GM18517 (cell line): Measurements from ENCODE around the gene VPS26C.

ENCODE experiments used
- ATAC-seq: cut with Tn5 transposase; IDR thresholded peaks from one replicate; pipeline ENCODE4 v1.9.1; 2021; ENCODE audit warnings: mild to moderate bottlenecking, moderate library complexity; ENCODE audit not compliant: unreplicated experiment

VPS26C gene

GRCh38 chr21:37207441-37208009, 59.6 kb downstream of the VPS26C start:
- ATAC-seq, result peak; percentile 44

DNA sequence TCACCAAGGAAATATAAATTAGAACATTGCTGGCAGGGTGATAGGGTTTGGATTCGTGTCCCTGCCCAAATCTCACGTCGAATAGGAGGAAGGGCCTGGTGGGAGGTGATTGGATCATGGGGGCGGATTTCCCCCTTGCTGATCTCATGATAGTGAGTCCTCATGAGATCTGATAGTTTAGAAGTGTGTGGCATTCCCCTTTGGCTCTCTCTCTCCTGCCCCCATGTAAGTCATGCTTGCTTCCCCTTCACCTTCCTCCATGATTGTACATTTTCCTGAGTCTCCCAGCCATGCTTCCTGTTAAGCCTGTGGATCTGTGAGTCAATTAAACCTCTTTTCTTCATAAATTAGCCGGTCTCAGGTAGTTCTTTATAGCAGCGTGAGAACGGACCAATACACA, 60.6 kb downstream of the VPS26C start:
- no peak for ATAC-seq

GRCh38 chr21:37204580-37204979, 62.6 kb downstream of the VPS26C start:
- ATAC-seq, result no peak

- ATAC-seq, result no peak
Measured at GRCh38 chr21:37202221-37203110, 64.7 kb downstream of the VPS26C start.

DNA sequence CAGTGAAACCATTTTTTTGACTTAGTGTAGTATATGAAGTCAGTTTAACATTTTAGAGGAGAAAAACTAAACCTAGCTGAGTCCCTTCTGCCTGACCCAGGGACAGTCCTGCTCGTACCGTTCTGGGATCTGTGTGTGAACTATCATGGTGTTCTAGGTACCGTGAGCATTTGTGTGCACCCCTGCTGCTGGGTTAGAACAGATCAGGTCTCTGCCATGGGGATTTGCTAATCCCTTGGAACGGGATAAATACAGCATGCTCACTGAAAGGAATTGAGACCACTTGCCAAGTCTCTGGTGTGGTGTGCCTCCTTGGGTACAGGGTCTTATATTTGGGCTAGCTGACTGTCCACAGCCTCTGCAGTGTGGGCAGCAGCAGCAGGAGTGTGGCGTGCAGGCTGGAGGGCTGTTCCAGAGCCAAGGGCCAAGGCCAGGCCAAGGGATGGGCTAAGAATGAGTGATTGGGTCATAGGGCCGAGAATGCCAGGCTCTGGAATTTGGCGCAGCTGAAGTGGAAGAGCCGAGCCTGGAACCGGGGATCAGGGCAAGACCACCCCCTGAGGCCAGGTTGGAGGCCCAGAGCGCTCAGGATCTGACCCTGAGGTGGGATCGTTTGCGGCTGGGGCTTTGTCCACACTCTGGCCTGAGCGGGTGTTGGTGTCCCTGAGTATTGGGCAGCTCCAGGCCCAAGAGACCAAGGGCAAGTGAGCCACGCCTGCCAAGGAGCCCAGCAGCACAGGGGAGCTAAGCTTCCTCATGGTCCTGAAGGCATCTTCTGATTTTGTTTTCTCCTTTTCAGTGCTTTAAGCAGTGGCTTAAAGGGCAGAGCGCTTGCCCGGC, 66.3 kb downstream of the VPS26C start:
- ATAC-seq, result no peak

DNA sequence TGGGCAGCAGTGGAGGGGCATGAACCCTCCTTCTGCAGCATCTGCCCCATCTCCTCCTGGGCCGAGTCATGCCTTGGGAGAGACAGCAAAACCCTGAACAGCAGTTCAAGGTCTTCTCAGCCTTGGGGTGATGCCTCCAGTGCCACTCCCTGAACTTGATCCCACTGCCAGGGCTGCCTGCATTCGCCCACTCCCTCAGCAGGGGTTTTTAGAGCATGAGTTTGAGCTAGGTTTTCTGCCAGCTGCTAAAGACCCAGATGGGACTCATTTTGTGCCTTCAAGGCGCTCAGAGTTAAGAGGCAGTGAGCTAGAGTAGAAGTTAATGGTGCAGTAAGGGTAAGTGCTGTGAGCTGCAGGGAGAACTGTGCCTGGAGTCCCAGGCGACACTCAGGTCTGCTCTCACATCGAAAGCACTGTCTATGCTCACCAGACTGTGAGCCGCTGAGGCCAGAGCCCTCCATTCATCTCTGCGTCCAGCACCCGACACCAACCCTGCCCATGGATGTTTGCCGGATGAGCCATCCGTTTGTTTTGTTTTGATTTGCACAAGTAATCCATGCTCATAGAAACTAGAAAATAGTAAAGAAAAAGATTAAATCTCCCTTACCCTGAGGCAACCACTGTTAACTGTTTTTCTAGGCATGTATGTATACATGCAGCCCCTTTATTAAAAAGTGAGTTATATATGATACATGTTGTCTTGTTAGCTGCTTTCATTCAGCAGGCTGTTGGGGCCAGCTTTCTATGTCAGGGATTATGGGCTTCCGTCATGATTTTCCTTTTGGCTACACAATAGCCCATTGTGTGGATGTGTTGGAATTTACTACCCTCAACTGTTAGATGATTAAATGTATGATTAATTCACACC, 67.8 kb downstream of the VPS26C start:
- no peak for ATAC-seq

DNA sequence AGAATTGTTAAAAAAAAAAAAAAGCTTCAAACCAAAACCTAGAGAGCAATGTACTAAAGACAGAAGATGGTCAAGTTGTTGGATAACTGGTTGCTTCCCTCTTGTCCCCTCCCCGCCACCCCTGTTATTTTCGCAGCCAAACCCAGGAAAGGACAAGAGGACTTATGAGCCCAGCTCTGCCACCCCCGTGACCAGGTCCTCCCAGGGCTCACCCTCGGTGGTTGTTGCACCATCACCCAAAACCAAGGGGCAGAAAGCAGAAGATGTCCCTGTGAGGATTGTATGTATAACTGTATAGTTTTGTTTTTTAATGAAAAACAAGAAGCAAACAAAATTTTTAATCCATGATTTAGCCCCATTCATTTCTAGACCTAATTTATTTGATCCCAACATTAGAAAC, 69.4 kb downstream of the VPS26C start:
- ATAC-seq, result no peak

DNA sequence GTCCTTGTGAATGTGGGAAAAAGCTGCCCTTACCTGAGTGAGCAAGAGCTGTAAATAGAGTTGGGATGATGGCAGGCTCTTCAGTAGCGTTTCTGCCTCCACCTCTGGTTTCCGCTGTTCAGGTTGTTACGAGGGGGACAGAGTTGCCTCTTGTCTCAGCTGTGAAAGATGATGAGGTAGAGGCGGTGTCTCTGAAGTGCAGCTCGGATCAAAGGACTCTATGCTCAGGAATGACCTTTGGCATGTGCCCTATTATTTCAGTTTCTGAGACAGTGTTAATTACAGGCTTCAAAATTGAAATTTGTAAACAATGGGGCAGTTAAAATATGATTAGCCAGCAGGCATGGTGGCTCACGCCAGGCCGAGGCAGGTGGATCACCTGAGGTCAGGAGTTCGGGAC, 70.3 kb downstream of the VPS26C start:
- no peak for ATAC-seq

- no peak for ATAC-seq
Measured at GRCh38 chr21:37195610-37196009, 71.5 kb downstream of the VPS26C start.

- ATAC-seq, result no peak
Measured at GRCh38 chr21:37195059-37195458, 72.1 kb downstream of the VPS26C start.

- ATAC-seq, result no peak
Measured at GRCh38 chr21:37193676-37194075, 73.5 kb downstream of the VPS26C start.

GRCh38 chr21:37193006-37193405, 74.1 kb downstream of the VPS26C start:
- ATAC-seq, result no peak

DNA sequence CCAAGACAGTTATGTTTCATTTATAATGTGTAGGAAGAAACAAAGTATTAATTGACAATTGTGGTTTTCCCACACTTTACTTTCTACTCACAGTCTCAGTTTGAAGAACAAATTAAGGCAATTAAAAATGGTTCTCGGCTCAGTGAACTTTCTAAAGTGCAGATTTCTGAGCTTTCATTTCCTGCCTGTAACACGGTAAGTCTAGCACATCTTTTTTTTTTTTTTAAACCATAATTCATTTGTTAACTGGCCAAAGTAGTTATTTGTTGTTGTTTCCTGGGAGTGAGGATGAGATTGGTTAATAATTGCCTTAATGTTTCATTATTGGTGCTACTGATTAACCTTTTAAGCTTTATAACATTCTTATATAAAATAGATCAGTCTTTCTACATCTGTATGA, 75.1 kb downstream of the VPS26C start:
- ATAC-seq, result no peak

DNA sequence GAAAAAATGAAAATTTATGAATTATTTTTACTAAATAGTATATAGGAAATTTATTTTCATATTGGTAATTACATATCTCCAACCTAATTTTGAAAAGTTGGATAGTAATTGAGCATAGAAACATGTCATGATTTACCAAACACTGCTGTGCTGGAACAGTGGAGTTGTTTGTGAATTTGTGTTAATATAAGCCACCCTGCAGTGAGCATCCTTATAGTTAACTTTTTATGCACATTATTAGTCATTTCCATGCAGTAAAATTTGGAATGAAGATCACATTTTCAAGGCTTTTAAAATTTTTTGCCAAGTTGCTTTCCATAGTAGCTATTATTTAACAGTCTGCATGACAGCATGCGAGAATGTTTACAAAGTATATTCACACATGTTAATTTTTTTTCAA, 78.3 kb downstream of the VPS26C start:
- no peak for ATAC-seq

- no peak for ATAC-seq
Measured at GRCh38 chr21:37186983-37187382, 80.2 kb downstream of the VPS26C start.

- ATAC-seq, result no peak
Measured at GRCh38 chr21:37184784-37185593, 82.1 kb downstream of the VPS26C start.

GRCh38 chr21:37183749-37184148, 83.4 kb downstream of the VPS26C start:
- no peak for ATAC-seq

- no peak for ATAC-seq
Measured at GRCh38 chr21:37182222-37182621, 84.9 kb downstream of the VPS26C start.

DNA sequence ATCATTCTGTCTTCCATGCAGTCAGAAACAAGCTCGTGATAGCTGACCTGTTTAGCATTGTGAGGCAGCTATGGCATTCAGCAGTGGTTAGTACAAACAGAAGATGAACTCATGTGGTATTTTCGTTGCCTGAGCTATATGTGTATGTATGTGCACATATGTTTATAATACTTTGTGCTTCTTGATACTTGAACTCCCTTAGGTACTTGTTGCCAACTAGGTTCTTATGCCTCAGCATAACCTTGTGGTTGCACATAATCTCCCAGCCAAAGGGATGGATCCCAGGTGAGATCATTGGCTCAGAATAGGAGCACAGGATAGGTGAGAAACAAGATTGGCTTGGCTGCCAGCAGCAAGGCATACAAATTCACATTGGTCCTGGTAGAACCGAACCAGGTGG, 86.1 kb downstream of the VPS26C start:
- ATAC-seq, result no peak

DNA sequence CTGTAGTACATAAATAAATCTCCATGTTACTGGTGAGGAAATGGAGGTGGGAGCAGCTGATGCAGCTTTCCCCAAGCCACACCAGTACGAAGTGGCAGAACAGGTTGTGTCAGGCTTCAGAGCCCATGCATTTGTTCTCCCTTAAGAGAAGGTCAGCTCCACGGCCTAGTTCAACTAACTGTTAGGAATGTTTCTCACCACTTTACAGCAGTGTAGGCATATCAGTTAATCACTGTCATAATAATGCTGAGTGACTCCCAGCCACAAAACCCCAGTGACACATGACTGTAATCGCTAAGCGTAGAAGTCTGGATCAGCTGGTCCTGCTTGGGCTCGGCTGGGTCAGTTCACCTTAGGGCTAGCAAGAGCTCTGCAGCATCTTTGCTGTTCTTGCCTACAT, 90.4 kb downstream of the VPS26C start:
- no peak for ATAC-seq
